AG04450 (cell line): ENCODE measurements around the gene M1AP. TPM values are rescaled to one million over a fixed set of nuclear protein-coding genes. Genes with fewer than 3 reads are reported as not detected.

ENCODE experiments used
- CTCF ChIA-PET: fragments of 300-600, 350-600 bp; formaldehyde crosslinking; extraction: SDS; loops from one replicate; lab custom pipeline; 2022; ENCODE audit warnings: antibody characterized with exemption, inconsistent platforms; lab: Charles Lee
- POLR2A ChIA-PET: fragments of 350-600 bp; formaldehyde crosslinking; extraction: SDS; loops from one replicate; lab custom pipeline; 2021; ENCODE audit warnings: antibody characterized with exemption, inconsistent platforms; lab: Yijun Ruan, JAX
- DNase-seq: peaks from one replicate; pipeline ENCODE4 v3.0.0-alpha.2; 2011; ENCODE audit warnings: low read depth, low spot score
- H3K27ac ChIP-seq: one replicate; pipeline ENCODE4 v1.5.1; 2012; ENCODE audit warnings: low read depth, low read length, control low read depth
- H3K27me3 ChIP-seq: one replicate; pipeline ENCODE4 v1.6.0; 2012; ENCODE audit warnings: low read length; ENCODE audit not compliant: control insufficient read depth, insufficient read depth
- H3K4me3 ChIP-seq: 2 replicates; pipeline ENCODE4 v1.5.1; 2011; ENCODE audit warnings: mild to moderate bottlenecking, low read depth, low read length, control low read depth
- H3K9me3 ChIP-seq: 2 replicates; pipeline ENCODE4 v1.5.1; 2012; ENCODE audit warnings: low read length; ENCODE audit not compliant: control insufficient read depth, insufficient read depth
- polyA minus RNA-seq: library from RNA; depleted of rRNA, polyadenylated mRNA; stranded (reverse); fragments of >200 nt; gene quantifications from 2 replicates; pipeline ENCODE4 v1.2.3, GENCODE V29; 2011; rRNA and poly(A)+ RNA removed
- polyA plus RNA-seq: library from polyadenylated mRNA; depleted of rRNA; stranded (reverse); fragments of >200 nt; gene quantifications from 2 replicates; pipeline ENCODE4 v1.2.3, GENCODE V29; 2011; rRNA removed
- TF ChIP-seq, protein P1 (sequence below): IDR thresholded peaks from 2 replicates; pipeline ENCODE4 v1.5.1; 2011; ENCODE audit warnings: low read depth, low read length, control low read depth, inconsistent platforms

Gene M1AP, protein sequence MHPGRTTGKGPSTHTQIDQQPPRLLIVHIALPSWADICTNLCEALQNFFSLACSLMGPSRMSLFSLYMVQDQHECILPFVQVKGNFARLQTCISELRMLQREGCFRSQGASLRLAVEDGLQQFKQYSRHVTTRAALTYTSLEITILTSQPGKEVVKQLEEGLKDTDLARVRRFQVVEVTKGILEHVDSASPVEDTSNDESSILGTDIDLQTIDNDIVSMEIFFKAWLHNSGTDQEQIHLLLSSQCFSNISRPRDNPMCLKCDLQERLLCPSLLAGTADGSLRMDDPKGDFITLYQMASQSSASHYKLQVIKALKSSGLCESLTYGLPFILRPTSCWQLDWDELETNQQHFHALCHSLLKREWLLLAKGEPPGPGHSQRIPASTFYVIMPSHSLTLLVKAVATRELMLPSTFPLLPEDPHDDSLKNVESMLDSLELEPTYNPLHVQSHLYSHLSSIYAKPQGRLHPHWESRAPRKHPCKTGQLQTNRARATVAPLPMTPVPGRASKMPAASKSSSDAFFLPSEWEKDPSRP
- polyA plus RNA-seq (0.07 and 0.10 TPM in 2 replicates), polyA minus RNA-seq (not detected in 2 replicates)

DNA sequence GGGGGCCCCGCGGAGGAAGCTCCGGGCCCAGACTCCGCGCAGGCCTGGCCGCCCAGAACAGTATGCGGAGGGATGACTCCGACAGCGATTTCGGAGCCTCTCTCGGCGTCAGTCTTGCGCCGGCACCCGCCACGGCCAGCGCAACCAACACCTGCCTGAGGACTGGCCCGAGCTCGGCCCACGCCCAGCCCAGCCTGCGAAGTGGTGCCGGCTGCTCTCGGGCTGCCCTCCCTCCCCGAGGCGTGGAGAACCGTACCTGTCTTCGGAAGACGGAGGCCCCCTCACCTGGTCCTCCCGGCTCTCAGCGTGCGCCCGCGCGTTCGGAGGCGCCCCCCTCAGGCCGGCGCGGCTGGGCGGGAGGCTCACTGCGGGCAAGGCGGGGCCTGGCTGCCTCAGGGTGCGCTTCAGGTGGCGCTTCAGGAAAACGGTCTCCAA is at the start of gene M1AP:
M1AP (minus strand) TSS at position 322 of the 435 bp plus-strand sequence. CDS start 8,055 bp downstream, outside the sequence.
- POLR2A ChIA-PET: no interaction called here
- no peak within 1 kb of the TSS for H3K27ac ChIP-seq
- no peak for DNase-seq
- CTCF ChIA-PET: no interaction called here
- H3K4me3 ChIP-seq: no peak within 1 kb of the TSS
- H3K9me3 ChIP-seq: no peaks in the 10 kb centered on the region; the same call in 1 of the 2 replicates
- peaks cover 20% of the 10 kb centered on the region for H3K27me3 ChIP-seq
- TF ChIP-seq, protein P1, sequence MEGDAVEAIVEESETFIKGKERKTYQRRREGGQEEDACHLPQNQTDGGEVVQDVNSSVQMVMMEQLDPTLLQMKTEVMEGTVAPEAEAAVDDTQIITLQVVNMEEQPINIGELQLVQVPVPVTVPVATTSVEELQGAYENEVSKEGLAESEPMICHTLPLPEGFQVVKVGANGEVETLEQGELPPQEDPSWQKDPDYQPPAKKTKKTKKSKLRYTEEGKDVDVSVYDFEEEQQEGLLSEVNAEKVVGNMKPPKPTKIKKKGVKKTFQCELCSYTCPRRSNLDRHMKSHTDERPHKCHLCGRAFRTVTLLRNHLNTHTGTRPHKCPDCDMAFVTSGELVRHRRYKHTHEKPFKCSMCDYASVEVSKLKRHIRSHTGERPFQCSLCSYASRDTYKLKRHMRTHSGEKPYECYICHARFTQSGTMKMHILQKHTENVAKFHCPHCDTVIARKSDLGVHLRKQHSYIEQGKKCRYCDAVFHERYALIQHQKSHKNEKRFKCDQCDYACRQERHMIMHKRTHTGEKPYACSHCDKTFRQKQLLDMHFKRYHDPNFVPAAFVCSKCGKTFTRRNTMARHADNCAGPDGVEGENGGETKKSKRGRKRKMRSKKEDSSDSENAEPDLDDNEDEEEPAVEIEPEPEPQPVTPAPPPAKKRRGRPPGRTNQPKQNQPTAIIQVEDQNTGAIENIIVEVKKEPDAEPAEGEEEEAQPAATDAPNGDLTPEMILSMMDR: no peak

DNA sequence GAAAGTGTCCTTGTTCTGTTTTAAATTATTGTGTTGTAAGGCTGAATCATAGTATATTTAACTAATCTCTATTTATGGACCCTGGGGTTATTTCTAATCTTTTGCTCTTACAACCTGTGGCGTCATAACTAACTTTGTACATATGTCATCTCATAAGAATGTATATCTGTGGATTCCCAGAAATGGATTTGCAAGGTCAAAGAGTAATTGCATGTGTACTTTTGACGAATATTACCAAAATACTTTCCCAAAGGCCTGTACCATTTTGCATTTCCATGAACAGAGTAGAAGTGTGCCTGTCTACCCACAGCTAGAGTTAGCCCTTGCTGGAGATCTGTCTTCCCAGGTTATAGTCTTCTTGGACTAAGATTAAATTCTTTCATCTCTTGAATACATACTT is 48.7 kb upstream of the M1AP start:
- ChIA-PET POLR2A (no interaction called here), CTCF (interaction anchor here (2.4 to 3.2 kb wide), 2 partner anchors 18 to 179 kb away, joined by 12 to 14 read pairs; no protein-coding TSS in a partner anchor)
- no peak overlapping the region for H3K4me3 ChIP-seq
- H3K27me3 ChIP-seq: peaks cover 3% of the 10 kb centered on the region
- peak overlapping the region; percentile 57 for H3K27ac ChIP-seq
- DNase-seq: peak; percentile 72
- no peaks in the 10 kb centered on the region for H3K9me3 ChIP-seq
- TF ChIP-seq, protein P1: no peak

DNA sequence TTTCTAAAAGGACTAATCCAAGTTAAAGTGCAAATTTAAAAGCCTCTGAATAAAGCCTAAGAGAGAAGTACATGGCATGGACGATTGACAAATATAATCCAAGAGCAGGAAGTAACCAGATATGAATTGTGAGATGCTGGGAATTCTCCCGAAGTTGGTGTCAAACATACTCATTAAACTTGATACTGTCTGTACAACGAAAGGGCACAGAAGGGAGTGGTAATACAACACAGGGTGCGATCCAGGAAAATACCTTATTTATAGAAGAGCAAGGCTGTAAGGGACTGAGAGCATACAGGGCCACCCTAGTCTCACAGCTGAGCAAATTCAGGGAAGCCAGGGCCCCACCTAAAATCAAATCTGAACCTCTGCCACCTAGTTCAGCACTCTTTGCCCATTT is 47.5 kb upstream of the M1AP start:
- ChIA-PET POLR2A (no interaction called here), CTCF (interaction anchor here (1.8 to 3.2 kb wide), 2 partner anchors 19 to 181 kb away, joined by 12 to 20 read pairs; no protein-coding TSS in a partner anchor)
- TF ChIP-seq, protein P1: no peak
- DNase-seq: no peak
- H3K4me3 ChIP-seq: no peak overlapping the region
- no peak overlapping the region for H3K27ac ChIP-seq
- peaks cover 3% of the 10 kb centered on the region for H3K27me3 ChIP-seq
- no peaks in the 10 kb centered on the region for H3K9me3 ChIP-seq

DNA sequence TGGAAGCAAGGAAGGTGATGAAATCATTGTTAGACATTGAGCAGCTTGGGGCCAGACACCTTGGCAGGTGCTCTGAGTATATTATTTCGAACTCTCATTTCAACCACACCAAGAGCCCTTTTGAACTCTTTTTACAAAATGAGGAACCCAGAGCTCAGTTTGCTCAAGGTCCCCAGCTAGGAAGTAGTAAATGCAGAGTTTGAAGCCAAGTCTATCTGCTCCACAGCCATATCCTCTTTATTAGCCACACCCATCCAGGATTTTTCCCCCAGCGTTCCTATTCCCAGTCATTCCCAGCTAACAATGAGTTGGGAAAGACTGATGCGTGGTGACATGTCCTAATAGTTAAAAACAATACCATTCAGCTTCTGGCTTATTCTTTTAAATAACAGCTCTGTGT is 46.2 kb upstream of the M1AP start:
- DNase-seq: no peak
- H3K27ac ChIP-seq: no peak overlapping the region
- no peak overlapping the region for H3K4me3 ChIP-seq
- no peaks in the 10 kb centered on the region for H3K27me3 ChIP-seq
- TF ChIP-seq, protein P1: no peak
- H3K9me3 ChIP-seq: no peaks in the 10 kb centered on the region
- POLR2A ChIA-PET: no interaction called here
- CTCF ChIA-PET: interaction anchor here (1.0 to 1.8 kb wide), 5 partner anchors 19 to 182 kb away, joined by 3 to 20 read pairs (median 3); no protein-coding TSS in a partner anchor
